Heart right ventricle (tissue), 16 donors: ENCODE measurements around the gene FBXO15. TPM values are rescaled to one million over a fixed set of nuclear protein-coding genes. Genes with fewer than 3 reads are reported as not detected.

Source experiments
- ATAC-seq, 8 donors: fragments of 200-7000 bp; cut with Tn5 transposase; one replicate each; pipeline ENCODE4 v1.9.1; 2020; ENCODE audit warnings: mild to moderate bottlenecking in 8 of 8, moderate library complexity in 8 of 8, moderate number of reproducible peaks in 1 of 8
- DNase-seq, 2 donors: peaks; one replicate each; pipeline ENCODE4 v3.0.0-alpha.2; 2020
- H3K27ac ChIP-seq, 10 donors: fragments of 200-600 bp; sonication (generic) in 2 of 10; one replicate each; pipeline versions ENCODE4 v1.5.0 to v1.8.0; 2020 to 2022; ENCODE audit warnings: mild to moderate bottlenecking in 3 of 10
- H3K27me3 ChIP-seq, 7 donors: fragments of 200-600 bp; one replicate each; pipeline ENCODE4 v1.8.0; 2021 to 2022; ENCODE audit warnings: mild to moderate bottlenecking in 2 of 7
- H3K36me3 ChIP-seq, 9 donors: fragments of 200-600 bp; sonication (generic) in 1 of 9; one replicate each; pipeline versions ENCODE4 v1.5.0 to v1.8.0; 2020 to 2022; ENCODE audit warnings: mild to moderate bottlenecking in 2 of 9
- H3K4me1 ChIP-seq, 9 donors: fragments of 200-600 bp; sonication (generic) in 1 of 9; one replicate each; pipeline versions ENCODE4 v1.5.0 to v1.8.0; 2020 to 2022; ENCODE audit warnings: mild to moderate bottlenecking in 4 of 9
- H3K4me3 ChIP-seq, 10 donors: fragments of 200-600 bp; sonication (generic) in 2 of 10; one replicate each; pipeline versions ENCODE4 v1.5.0 to v1.8.0; 2020 to 2022; ENCODE audit warnings: mild to moderate bottlenecking in 7 of 10, moderate library complexity in 2 of 10
- H3K9me3 ChIP-seq, 11 donors: fragments of 200-600 bp in 10 of 11; sonication (generic) in 2 of 11; one replicate each; pipeline versions ENCODE4 v1.5.0 to v1.8.0; 2013 to 2022; ENCODE audit warnings: mild to moderate bottlenecking in 2 of 11, control low read depth in 1 of 11, moderate library complexity in 1 of 11
- CTCF ChIP-seq, 9 donors: fragments of 200-600 bp; sonication (generic) in 2 of 9; IDR thresholded peaks; one replicate each; pipeline versions ENCODE4 v1.5.0 to v1.8.0; 2021 to 2022; ENCODE audit warnings: antibody characterized with exemption in 9 of 9, mild to moderate bottlenecking in 5 of 9, moderate library complexity in 1 of 9
- WGBS, 2 donors: extraction: QIAGEN DNeasy Blood & Tissue Kit; methylation state at CpG; one replicate each; pipeline ENCODE4 v1.1.7; 2013; ENCODE audit warnings: inconsistent platforms in 1 of 2; 5-methylcytosine and 5-hydroxymethylcytosine counted together
- intact Hi-C, 10 donors: fragments of 100-400 bp; cut with DNase I; formaldehyde crosslinking; loops; one replicate each; pipeline versions ENCODE4 v1.11.1 to v1.14.2; 2022
- polyA plus RNA-seq, 2 donors: library from polyadenylated mRNA; stranded (reverse); fragments of 200-250 nt; gene quantifications; one replicate each; pipeline ENCODE4 v1.2.3, GENCODE V29; 2013
- total RNA-seq, 10 donors: library from RNA; stranded (reverse); fragmentation: NEBNext Ultra II Directional in 3 of 10; extraction: Animal tissue kit (Norgen Biotek cat#: 25700) in 3 of 10; gene quantifications; one replicate each; pipeline versions ENCODE4 v1.2.1 to v1.2.4, GENCODE V29; 2021 to 2023
- donor health status: Arrhythmogenic right ventricular cardiomyopathy.
- donor health status: ischemic (EF 13 %, LVEDD 7.1; RV severe dilation, severe dysfunction).
- donor health status: healthy with polysubstance abuse.
- donor health status: DM: no; HTN: yes; CAD: no.
- donor health status: DM: no; HTN: no; CAD: no.
- donor health status: ischemic (EF 25% LVEDD 6.9; RV normal size, moderate dysfunction).
- donor health status: ischemic (EF 25% LVEDD 5.7; RV mildly dilated, moderate dysfunction).
- donor health status: healthy.
- donor health status: DM: yes; HTN: yes; CAD: no.
- donor health status: Ischemic cardiomyopathy.
- donor health status: ischemic (EF 35%, LVEDD 5.7; RV mildly dilated, moderate dysfunction).
- donor health status: nonischemic (EF 11% LVEDD 7.7; RV severe dilation, severe dysfunction).
- donor health status: DM: yes; HTN: yes; CAD: no.
- donor health status: PGD.
- donor health status: ischemic (EF 29% LVEDD 5.4; RV normal size, mild dysfunction).
- donor health status: nonischemic (EF 23%, LVEDD 6.1; RV moderate dilation, normal function).

FBXO15 gene
- total and polyA plus RNA-seq, 12 donors = 0.14 to 1.3 (median 0.38) TPM; not detected in 3

GRCh38 chr18:74123200-74123599 is 24.4 kb downstream of the FBXO15 start:
- Histone ChIP-seq H3K27me3 (peaks cover 0 to 6% (median 0%) of the 10 kb centered on the region in 7 donors), H3K27ac (no peak overlapping the region), H3K4me1 (no peaks in the 10 kb centered on the region), H3K36me3 (no peaks in the 10 kb centered on the region), H3K4me3 (no peak overlapping the region), H3K9me3 (no peaks in the 10 kb centered on the region)
- TF ChIP-seq CTCF (IDR thresholded peaks at IDR 0.05) = no peak
- 92% methylated on average over 6 of the region's 6 CpGs for WGBS, 2 donors
- no peak for DNase-seq
- intact Hi-C loops = no loop called here
- no peak for ATAC-seq

DNA sequence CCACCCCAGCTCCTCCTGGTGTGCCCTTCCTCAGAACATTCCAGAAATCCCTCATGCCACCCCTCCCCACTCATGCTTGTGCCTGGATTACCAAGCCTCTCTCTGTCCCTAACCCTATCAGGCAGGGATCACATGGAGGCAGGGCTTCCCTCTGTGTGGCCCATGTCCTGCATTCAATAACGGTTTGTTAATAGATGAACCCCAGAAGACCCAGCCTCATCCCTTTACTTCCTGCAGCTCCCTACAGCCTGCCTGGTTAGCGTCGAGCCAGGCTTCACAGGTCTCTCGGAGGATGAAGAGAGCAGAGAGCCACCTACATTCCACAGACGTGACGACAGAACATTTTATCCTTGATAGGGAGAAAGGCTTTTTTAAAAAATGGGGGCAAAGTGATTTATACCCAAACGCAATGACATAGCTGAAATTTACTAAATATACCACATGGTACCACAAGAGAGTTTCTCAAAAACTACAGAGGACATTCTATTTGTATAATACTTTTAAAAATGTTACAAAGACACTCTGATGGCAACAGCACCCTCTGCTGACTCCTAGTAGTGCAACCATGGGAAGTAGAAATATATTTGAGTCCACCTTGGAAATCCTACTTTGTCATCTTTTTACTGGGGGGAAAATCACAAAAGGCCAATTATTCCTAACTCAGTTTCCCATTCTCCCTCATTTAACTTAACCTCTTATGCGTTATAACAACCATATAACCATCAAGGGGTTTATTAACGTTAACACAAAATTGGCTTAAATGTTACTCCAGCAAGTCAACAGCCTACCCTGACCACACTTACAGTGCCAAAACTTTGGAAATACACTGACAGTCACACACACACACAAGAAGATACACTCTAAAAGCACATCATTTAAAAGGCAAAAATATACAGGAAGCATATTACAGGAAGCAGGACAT is 30.7 kb downstream of the FBXO15 start:
- DNase-seq (no peak), ATAC-seq (peak in 1 of 8 donors; percentile 45)
- no peak overlapping the region for H3K27ac ChIP-seq
- H3K4me1 ChIP-seq = peaks cover 0 to 7% (median 0%) of the 10 kb centered on the region in 9 donors
- H3K27me3 ChIP-seq = peaks cover 0 to 6% (median 0%) of the 10 kb centered on the region in 7 donors
- 18 to 20% methylated on average over 9 of the region's 9 CpGs for WGBS, 2 donors
- peaks cover 0 to 11% (median 8%) of the 10 kb centered on the region in 11 donors for H3K9me3 ChIP-seq
- intact Hi-C loops = loop anchor here in 7 of 10 donors (5.0 to 10.0 kb wide), 5 partner anchors 58 to 1415 kb away; no protein-coding TSS in a partner anchor
- TF ChIP-seq CTCF (IDR thresholded peaks at IDR 0.05) = peak in 8 of 9 donors; percentile 34 to 67 (median 60)
- H3K36me3 ChIP-seq = no peaks in the 10 kb centered on the region
- H3K4me3 ChIP-seq = no peak overlapping the region

- H3K27me3 ChIP-seq = peaks cover 0 to 6% (median 0%) of the 10 kb centered on the region in 7 donors
- H3K9me3 ChIP-seq = peaks cover 0 to 17% (median 8%) of the 10 kb centered on the region in 11 donors
- no peak for ATAC-seq
- no peaks in the 10 kb centered on the region for H3K36me3 ChIP-seq
- H3K27ac ChIP-seq = peak overlapping the region in 1 of 10 donors; percentile 27
- no peak overlapping the region for H3K4me3 ChIP-seq
- intact Hi-C loops = loop anchor here in 7 of 10 donors (5.0 to 10.0 kb wide), 5 partner anchors 60 to 1413 kb away; no protein-coding TSS in a partner anchor
- DNase-seq = no peak
- H3K4me1 ChIP-seq = peaks cover 0 to 7% (median 0%) of the 10 kb centered on the region in 9 donors
- no peak for TF ChIP-seq CTCF (IDR thresholded peaks at IDR 0.05)
- WGBS, 2 donors = 68 to 70% methylated on average over 4 of the region's 4 CpGs
Observed at GRCh38 chr18:74115046-74115445, 32.6 kb downstream of the FBXO15 start.

DNA sequence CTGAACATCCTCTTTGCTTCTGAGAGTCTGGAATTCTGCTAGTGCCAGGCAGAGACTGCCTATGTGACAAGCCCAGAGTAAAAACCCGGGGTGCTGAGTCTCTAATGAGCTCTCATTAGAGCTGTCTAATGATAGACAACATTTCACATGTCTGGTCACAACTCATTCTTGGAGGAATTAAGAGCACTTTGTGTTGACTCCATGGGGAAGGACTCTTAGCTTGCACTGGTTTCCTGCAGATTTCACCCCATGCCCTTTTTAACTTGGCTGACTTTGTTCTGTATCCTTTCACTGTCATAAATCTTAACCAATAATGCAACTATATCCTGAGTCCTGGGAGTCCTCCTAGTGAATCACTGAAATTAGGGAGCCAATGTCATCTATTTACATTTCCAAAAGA is 33.5 kb downstream of the FBXO15 start:
- intact Hi-C loops = loop anchor here in 5 of 10 donors (5.0 to 10.0 kb wide), 3 partner anchors 61 to 1412 kb away; no protein-coding TSS in a partner anchor
- Histone ChIP-seq H3K27me3 (no peaks in the 10 kb centered on the region), H3K4me1 (peaks cover 0 to 7% (median 0%) of the 10 kb centered on the region in 9 donors), H3K9me3 (peaks cover 0 to 22% (median 10%) of the 10 kb centered on the region in 11 donors), H3K27ac (no peak overlapping the region), H3K4me3 (no peak overlapping the region), H3K36me3 (no peaks in the 10 kb centered on the region)
- 64 to 65% methylated on average over 1 of the region's 1 CpG for WGBS, 2 donors
- TF ChIP-seq CTCF (IDR thresholded peaks at IDR 0.05) = no peak
- DNase-seq (no peak), ATAC-seq (no peak)
